ENCODE measurements around the gene KANSL1.

KANSL1 gene

DNA sequence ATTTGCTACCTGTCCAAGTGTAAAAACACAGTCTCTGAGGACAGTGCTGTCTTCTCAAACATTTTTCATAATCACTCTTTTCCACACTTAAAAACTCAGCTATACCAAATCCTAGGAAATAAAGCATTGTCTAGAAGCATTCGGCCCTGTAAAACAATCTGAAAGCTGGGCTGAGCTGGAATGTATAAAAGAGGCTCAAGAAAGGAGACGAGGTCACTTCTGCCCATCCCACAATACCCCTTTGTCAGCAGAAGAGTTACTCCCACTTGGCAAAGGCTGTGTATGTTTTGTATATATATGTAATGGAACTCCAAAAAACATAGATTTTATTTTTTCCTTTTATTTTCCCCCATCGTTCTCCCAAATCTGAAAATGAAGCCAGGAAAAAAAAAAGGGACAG lies 150.3 kb downstream of the KANSL1 start:
- H3K36me3 ChIP-seq (ENCODE audit: control insufficient read depth in 4 of 4, insufficient read depth in 4 of 4, low read length in 3 of 4) = peaks cover 27 to 74% (median 57%) of the 10 kb centered on the region in 4 experiments
- H3K27me3 ChIP-seq (replicated peaks in 2 of 5; ENCODE audit: control insufficient read depth in 4 of 5, insufficient read depth in 5 of 5, low read length in 4 of 5) = no peaks in the 10 kb centered on the region
- DNase-seq = no peak
- no peaks in the 10 kb centered on the region for H3K9me3 ChIP-seq (ENCODE audit: control extremely low read depth in 1 of 5, control insufficient read depth in 4 of 5, insufficient read depth in 2 of 5, low read depth in 1 of 5, low read length in 4 of 5)
- POLR2A ChIA-PET = no interaction called here
- no peak overlapping the region for H3K27ac ChIP-seq (ENCODE audit: insufficient read depth in 1 of 2, low read depth in 1 of 2, low read length in 2 of 2, poor library complexity in 1 of 2, severe bottlenecking in 2 of 2)
- H3K4me1 ChIP-seq (ENCODE audit: control extremely low read depth in 1 of 4, control insufficient read depth in 4 of 4, insufficient read depth in 4 of 4, low read length in 3 of 4) = peaks cover 0 to 5% (median 0%) of the 10 kb centered on the region in 4 experiments
- no CpG with 5 or more reads among the region's 3 CpGs for WGBS (ENCODE audit: insufficient coverage)
- CTCF ChIA-PET = interaction anchor here (0.6 to 3.5 kb wide), 7 partner anchors 14 to 170 kb away, joined by 3 to 15 read pairs (median 7); no protein-coding TSS in a partner anchor
- no peak overlapping the region for H3K4me3 ChIP-seq (ENCODE audit: control insufficient read depth in 1 of 7, extremely low read depth in 1 of 7, insufficient read depth in 4 of 7, low read depth in 2 of 7, low read length in 6 of 7)

GRCh38 chr17:46042246-46042645 lies 151.0 kb downstream of the KANSL1 start:
- CTCF ChIA-PET = interaction anchor here (0.6 to 3.5 kb wide), 3 partner anchors 15 to 156 kb away, joined by 3 to 15 read pairs (median 5); no protein-coding TSS in a partner anchor

GRCh38 chr17:46039592-46040186 lies 153.5 kb downstream of the KANSL1 start:
- WGBS (ENCODE audit: insufficient coverage) = 93% methylated on average over 5 of the region's 5 CpGs
- peaks cover 38 to 83% (median 63%) of the 10 kb centered on the region in 4 experiments for H3K36me3 ChIP-seq (ENCODE audit: control insufficient read depth in 4 of 4, insufficient read depth in 4 of 4, low read length in 3 of 4)

More at GRCh38 chr17:46042246-46042645, 151.0 kb downstream of the KANSL1 start:
- Histone ChIP-seq H3K4me3 (ENCODE audit: control insufficient read depth in 1 of 7, extremely low read depth in 1 of 7, insufficient read depth in 4 of 7, low read depth in 2 of 7, low read length in 6 of 7) (no peak overlapping the region), H3K27me3 (replicated peaks in 2 of 5; ENCODE audit: control insufficient read depth in 4 of 5, insufficient read depth in 5 of 5, low read length in 4 of 5) (no peaks in the 10 kb centered on the region), H3K36me3 (ENCODE audit: control insufficient read depth in 4 of 4, insufficient read depth in 4 of 4, low read length in 3 of 4) (peaks cover 32 to 75% (median 57%) of the 10 kb centered on the region in 4 experiments), H3K9me3 (ENCODE audit: control extremely low read depth in 1 of 5, control insufficient read depth in 4 of 5, insufficient read depth in 2 of 5, low read depth in 1 of 5, low read length in 4 of 5) (no peaks in the 10 kb centered on the region), H3K4me1 (ENCODE audit: control extremely low read depth in 1 of 4, control insufficient read depth in 4 of 4, insufficient read depth in 4 of 4, low read length in 3 of 4) (peaks cover 0 to 5% (median 0%) of the 10 kb centered on the region in 4 experiments), H3K27ac (ENCODE audit: insufficient read depth in 1 of 2, low read depth in 1 of 2, low read length in 2 of 2, poor library complexity in 1 of 2, severe bottlenecking in 2 of 2) (no peak overlapping the region)
- no peak for DNase-seq
- POLR2A ChIA-PET = interaction anchor here (0.5 kb wide), 1 partner anchor 13 kb away, joined by 3 read pairs; no protein-coding TSS in a partner anchor
- WGBS (ENCODE audit: insufficient coverage) = 100% methylated on average over 1 of the region's 2 CpGs

DNA sequence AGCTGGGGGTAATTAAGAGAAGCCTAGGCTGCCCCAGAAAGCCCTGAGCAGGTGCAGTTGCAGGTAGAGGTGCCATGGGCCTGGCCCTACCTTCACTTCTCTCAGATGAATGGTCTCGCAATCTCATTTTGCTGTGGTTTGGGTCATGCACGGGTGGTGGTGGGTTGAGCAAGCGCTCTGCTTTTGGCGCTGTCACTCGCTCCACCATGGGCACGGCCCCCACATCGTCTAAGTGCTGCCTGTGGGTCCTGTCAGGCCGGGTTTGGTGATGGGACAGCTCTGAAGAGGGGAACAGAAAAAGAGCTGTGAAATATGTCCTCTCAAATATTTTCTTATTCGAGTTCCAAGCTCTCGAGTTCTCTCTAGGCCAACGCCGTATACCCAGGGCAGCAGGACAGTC lies 154.3 kb downstream of the KANSL1 start:
- H3K27me3 ChIP-seq (replicated peaks in 2 of 5; ENCODE audit: control insufficient read depth in 4 of 5, insufficient read depth in 5 of 5, low read length in 4 of 5) = no peaks in the 10 kb centered on the region
- WGBS (ENCODE audit: insufficient coverage) = 96% methylated on average over 11 of the region's 12 CpGs
- peaks cover 42 to 90% (median 69%) of the 10 kb centered on the region in 4 experiments for H3K36me3 ChIP-seq (ENCODE audit: control insufficient read depth in 4 of 4, insufficient read depth in 4 of 4, low read length in 3 of 4)
- no peak overlapping the region for H3K4me3 ChIP-seq (ENCODE audit: control insufficient read depth in 1 of 7, extremely low read depth in 1 of 7, insufficient read depth in 4 of 7, low read depth in 2 of 7, low read length in 6 of 7)
- H3K27ac ChIP-seq (ENCODE audit: insufficient read depth in 1 of 2, low read depth in 1 of 2, low read length in 2 of 2, poor library complexity in 1 of 2, severe bottlenecking in 2 of 2) = no peak overlapping the region
- peaks cover 0 to 5% (median 0%) of the 10 kb centered on the region in 4 experiments for H3K4me1 ChIP-seq (ENCODE audit: control extremely low read depth in 1 of 4, control insufficient read depth in 4 of 4, insufficient read depth in 4 of 4, low read length in 3 of 4)
- no peaks in the 10 kb centered on the region for H3K9me3 ChIP-seq (ENCODE audit: control extremely low read depth in 1 of 5, control insufficient read depth in 4 of 5, insufficient read depth in 2 of 5, low read depth in 1 of 5, low read length in 4 of 5)
- POLR2A ChIA-PET = no interaction called here
- CTCF ChIA-PET = interaction anchor here (0.8 to 2.2 kb wide), 5 partner anchors 10 to 174 kb away, joined by 3 to 8 read pairs (median 3); no protein-coding TSS in a partner anchor
- no peak for DNase-seq

More at GRCh38 chr17:46039592-46040186, 153.5 kb downstream of the KANSL1 start:
- ChIA-PET CTCF (interaction anchor here (1.1 to 2.2 kb wide), 3 partner anchors 9 to 15 kb away, joined by 3 to 8 read pairs (median 3); no protein-coding TSS in a partner anchor), POLR2A (no interaction called here)
- DNase-seq = no peak
- H3K27ac ChIP-seq (ENCODE audit: insufficient read depth in 1 of 2, low read depth in 1 of 2, low read length in 2 of 2, poor library complexity in 1 of 2, severe bottlenecking in 2 of 2) = no peak overlapping the region
- no peak overlapping the region for H3K4me3 ChIP-seq (ENCODE audit: control insufficient read depth in 1 of 7, extremely low read depth in 1 of 7, insufficient read depth in 4 of 7, low read depth in 2 of 7, low read length in 6 of 7)
- H3K27me3 ChIP-seq (replicated peaks in 2 of 5; ENCODE audit: control insufficient read depth in 4 of 5, insufficient read depth in 5 of 5, low read length in 4 of 5) = no peaks in the 10 kb centered on the region
- peaks cover 0 to 10% (median 0%) of the 10 kb centered on the region in 4 experiments for H3K4me1 ChIP-seq (ENCODE audit: control extremely low read depth in 1 of 4, control insufficient read depth in 4 of 4, insufficient read depth in 4 of 4, low read length in 3 of 4)
- no peaks in the 10 kb centered on the region for H3K9me3 ChIP-seq (ENCODE audit: control extremely low read depth in 1 of 5, control insufficient read depth in 4 of 5, insufficient read depth in 2 of 5, low read depth in 1 of 5, low read length in 4 of 5)

GRCh38 chr17:46038414-46038813 lies 154.8 kb downstream of the KANSL1 start:
- Histone ChIP-seq H3K27me3 (replicated peaks in 2 of 5; ENCODE audit: control insufficient read depth in 4 of 5, insufficient read depth in 5 of 5, low read length in 4 of 5) (no peaks in the 10 kb centered on the region), H3K27ac (ENCODE audit: insufficient read depth in 1 of 2, low read depth in 1 of 2, low read length in 2 of 2, poor library complexity in 1 of 2, severe bottlenecking in 2 of 2) (no peak overlapping the region), H3K36me3 (ENCODE audit: control insufficient read depth in 4 of 4, insufficient read depth in 4 of 4, low read length in 3 of 4) (peaks cover 43 to 92% (median 70%) of the 10 kb centered on the region in 4 experiments), H3K9me3 (ENCODE audit: control extremely low read depth in 1 of 5, control insufficient read depth in 4 of 5, insufficient read depth in 2 of 5, low read depth in 1 of 5, low read length in 4 of 5) (no peaks in the 10 kb centered on the region), H3K4me1 (ENCODE audit: control extremely low read depth in 1 of 4, control insufficient read depth in 4 of 4, insufficient read depth in 4 of 4, low read length in 3 of 4) (peaks cover 0 to 5% (median 0%) of the 10 kb centered on the region in 4 experiments), H3K4me3 (ENCODE audit: control insufficient read depth in 1 of 7, extremely low read depth in 1 of 7, insufficient read depth in 4 of 7, low read depth in 2 of 7, low read length in 6 of 7) (no peak overlapping the region)
- DNase-seq = no peak
- POLR2A ChIA-PET = no interaction called here
- CTCF ChIA-PET = interaction anchor here (0.8 to 2.2 kb wide), 5 partner anchors 10 to 175 kb away, joined by 3 to 8 read pairs (median 3); no protein-coding TSS in a partner anchor
- WGBS (ENCODE audit: insufficient coverage) = 100% methylated on average over 4 of the region's 6 CpGs

DNA sequence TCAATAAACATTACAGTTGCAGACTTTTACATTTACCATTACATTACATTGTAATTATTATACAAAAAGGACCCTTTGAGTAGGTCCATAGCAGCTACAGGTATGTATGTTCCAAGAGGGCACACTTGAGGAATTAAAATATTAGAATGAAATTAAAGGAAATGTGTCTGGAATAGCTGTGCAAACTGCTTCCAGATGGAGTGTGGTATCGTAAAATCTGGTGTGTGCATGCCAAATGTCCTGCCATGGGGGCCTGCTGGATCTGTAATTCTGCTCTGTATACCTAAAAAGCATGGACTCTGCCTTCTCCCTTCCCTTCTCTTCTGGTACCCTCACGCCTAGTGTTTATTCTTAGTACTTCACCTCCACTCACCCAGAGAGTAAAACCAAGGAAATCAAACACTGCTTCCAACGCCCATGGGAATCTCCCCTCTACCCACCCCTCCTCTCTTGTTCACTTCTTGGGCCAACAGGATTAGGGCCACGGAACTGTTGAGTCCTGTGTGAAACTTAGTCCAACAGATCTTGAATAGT lies 155.4 kb downstream of the KANSL1 start:
- no peaks in the 10 kb centered on the region for H3K9me3 ChIP-seq (ENCODE audit: control extremely low read depth in 1 of 5, control insufficient read depth in 4 of 5, insufficient read depth in 2 of 5, low read depth in 1 of 5, low read length in 4 of 5)
- H3K4me1 ChIP-seq (ENCODE audit: control extremely low read depth in 1 of 4, control insufficient read depth in 4 of 4, insufficient read depth in 4 of 4, low read length in 3 of 4) = peaks cover 0 to 5% (median 0%) of the 10 kb centered on the region in 4 experiments
- CTCF ChIA-PET = interaction anchor here (0.6 to 2.2 kb wide), 5 partner anchors 8 to 89 kb away, joined by 3 to 8 read pairs (median 4); no protein-coding TSS in a partner anchor
- peaks cover 40 to 92% (median 70%) of the 10 kb centered on the region in 4 experiments for H3K36me3 ChIP-seq (ENCODE audit: control insufficient read depth in 4 of 4, insufficient read depth in 4 of 4, low read length in 3 of 4)
- no peaks in the 10 kb centered on the region for H3K27me3 ChIP-seq (replicated peaks in 2 of 5; ENCODE audit: control insufficient read depth in 4 of 5, insufficient read depth in 5 of 5, low read length in 4 of 5)
- no peak overlapping the region for H3K27ac ChIP-seq (ENCODE audit: insufficient read depth in 1 of 2, low read depth in 1 of 2, low read length in 2 of 2, poor library complexity in 1 of 2, severe bottlenecking in 2 of 2)
- POLR2A ChIA-PET = interaction anchor here (0.6 kb wide), 1 partner anchor 173 kb away, joined by 3 read pairs; no protein-coding TSS in a partner anchor
- H3K4me3 ChIP-seq (ENCODE audit: control insufficient read depth in 1 of 7, extremely low read depth in 1 of 7, insufficient read depth in 4 of 7, low read depth in 2 of 7, low read length in 6 of 7) = no peak overlapping the region
- no peak for DNase-seq
- 100% methylated on average over 4 of the region's 4 CpGs for WGBS (ENCODE audit: insufficient coverage)
